Activated T-cell treated with anti-CD3 and anti-CD28 coated beads, Interleukin-2, amount 50 U/mL, for 48 hours (primary cell): ENCODE data around the gene ADGRD2.
"Not testable (repeated sequence)": the region's sequence is repeated elsewhere in the genome, so short reads cannot be mapped to it uniquely, and the experiment has no call there.

ENCODE experiments used
- DNase-seq, 2 experiments: peaks; one replicate each; pipeline ENCODE4 v3.0.0-alpha.2; 2020

ADGRD2 gene

GRCh38 chr9:124450241-124450924 is at the start of gene ADGRD2:
Gene ADGRD2, plus strand, starts transcription at chr9:124450451. Its CDS starts 1,216 bp downstream, at chr9:124451667.
- DNase-seq, result peak in 1 of 2 experiments; percentile 32

DNA sequence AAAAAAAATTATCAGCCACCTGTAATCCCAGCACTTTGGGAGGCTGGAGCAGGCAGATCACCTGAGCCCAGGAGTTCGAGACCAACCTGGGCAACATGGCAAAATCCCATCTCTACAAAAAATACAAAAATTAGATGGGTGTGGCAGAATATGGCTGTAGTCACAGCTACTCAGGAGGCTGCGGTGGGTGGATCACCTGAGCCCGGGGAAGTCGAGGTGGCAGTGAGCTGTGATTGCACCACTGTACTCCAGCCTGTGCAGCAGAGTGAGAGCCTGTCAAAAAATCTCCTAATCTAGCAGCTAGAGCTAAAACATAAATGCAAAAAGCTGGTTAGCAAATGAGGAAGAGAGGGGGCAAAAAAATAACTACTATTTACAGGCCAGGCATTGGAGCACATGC is 47.0 kb upstream of the ADGRD2 start:
- no peak for DNase-seq

DNA sequence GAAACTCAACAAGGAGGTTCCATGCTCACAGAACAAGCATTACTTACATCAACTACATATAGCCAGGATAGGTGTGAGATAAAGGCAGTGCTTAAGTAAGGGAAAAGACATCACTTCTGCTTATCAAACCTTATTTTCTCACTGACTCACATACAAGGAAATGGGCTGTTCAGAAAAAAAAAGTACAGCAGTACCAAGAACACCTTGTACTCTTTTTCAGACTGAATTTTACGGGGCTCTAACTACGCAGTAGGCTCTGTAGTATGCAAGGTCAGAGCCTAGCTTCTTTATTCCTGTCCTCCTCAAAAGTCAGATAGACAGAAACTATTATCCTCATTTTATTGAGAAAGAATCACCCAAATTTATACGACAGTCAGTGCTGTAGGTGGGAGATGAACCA is 40.8 kb upstream of the ADGRD2 start:
- DNase-seq, result no peak

DNA sequence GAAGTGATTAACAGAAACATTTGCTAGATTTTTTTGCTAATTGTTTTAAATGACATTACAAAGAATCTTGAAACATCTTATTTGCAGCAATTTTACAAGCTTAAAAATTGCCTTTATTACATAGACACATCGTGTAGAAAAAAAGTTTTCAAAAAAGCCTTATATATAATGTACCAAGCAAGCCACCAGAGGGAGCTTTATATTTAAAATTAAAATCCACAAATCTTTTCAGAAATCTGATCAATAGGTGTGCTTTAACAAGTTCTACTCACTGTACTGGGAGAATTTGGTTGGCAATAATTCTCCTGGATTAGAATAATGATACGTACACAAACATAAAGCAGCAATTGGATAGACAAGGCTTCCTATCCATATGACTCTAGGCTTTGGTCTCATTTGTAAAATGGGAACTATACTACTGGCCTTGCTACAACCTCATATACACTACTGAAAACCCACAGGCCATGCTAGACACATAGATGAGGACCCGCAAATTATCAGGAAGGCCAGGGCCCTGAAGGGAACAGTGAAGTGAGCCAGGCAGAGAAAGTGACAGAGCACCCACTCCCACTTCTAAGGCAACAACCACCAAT is 39.8 kb upstream of the ADGRD2 start:
- no peak for DNase-seq

DNA sequence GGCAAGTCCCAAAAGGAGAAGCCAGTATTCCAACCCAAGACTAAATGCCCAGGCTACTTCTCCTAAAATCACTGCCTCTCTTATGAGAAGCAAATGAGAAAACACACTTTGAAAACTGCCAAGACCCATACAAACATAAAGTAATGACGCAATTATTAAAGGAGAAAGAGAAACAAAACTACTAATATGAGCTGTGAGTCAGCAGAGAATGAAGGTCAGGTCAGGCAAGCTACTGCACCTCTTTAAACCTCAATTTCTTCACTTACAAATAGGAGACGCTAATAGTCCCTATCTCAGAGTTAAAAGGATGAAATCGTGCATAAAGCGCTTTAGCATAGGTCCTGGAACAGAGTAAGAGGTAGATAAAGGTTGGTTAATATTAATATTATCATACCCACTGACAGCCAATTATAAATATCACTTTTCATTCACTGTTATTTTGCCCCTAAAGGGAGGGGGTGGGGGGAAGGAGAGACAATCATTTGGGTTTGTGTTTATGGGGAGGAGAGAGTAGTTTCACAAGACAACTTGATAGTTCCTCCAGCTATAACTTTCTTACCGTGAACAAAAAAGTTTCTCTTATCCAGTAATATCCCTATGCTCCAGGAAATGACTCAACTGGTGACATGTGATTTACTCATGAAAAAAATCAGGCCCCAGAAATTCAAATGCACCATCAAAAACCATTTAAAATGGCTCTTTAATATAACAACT is 38.6 kb upstream of the ADGRD2 start:
- DNase-seq, result no peak

GRCh38 chr9:124412228-124412575 is 38.0 kb upstream of the ADGRD2 start:
- DNase-seq, result no peak

- DNase-seq, result no peak
Observed at GRCh38 chr9:124414612-124415011, 35.6 kb upstream of the ADGRD2 start.

GRCh38 chr9:124415102-124415851 is 35.0 kb upstream of the ADGRD2 start, which contains the start of gene PSMB7:
Gene PSMB7, minus strand, starts transcription at chr9:124415442. Its CDS starts 17 bp downstream, at chr9:124415425.
- peak; percentile 99 to 100 for DNase-seq

- DNase-seq, result no peak
Observed at GRCh38 chr9:124415852-124416484, 34.3 kb upstream of the ADGRD2 start.

GRCh38 chr9:124419832-124420489 is 30.3 kb upstream of the ADGRD2 start:
- no peak for DNase-seq

DNA sequence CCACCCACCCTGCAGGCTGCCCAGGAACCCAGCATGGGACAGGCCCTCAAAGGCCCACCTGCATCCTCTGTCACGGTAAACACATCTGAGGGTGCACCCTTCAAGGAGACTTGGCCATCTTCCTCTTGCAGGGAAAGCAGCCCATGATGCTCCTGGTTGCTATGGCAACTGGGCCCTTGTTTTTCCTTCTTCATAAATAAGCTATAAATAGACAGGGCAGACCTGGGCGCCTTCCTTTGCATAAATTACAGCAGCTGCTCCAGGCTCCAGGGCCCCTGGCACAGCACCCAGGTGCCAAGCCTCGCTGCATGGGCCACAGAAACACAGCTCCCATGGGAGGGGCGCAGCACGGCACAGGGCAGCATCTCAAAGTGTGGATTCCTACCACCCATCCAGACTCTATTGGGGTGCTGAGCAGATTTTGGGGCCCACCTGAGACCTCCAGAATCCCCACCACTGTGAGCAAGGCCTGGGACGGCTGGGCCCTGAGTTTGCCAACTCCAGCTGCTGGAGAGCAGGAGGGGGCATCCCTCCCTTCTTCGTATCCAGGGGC is 29.2 kb upstream of the ADGRD2 start:
- DNase-seq, result no peak

GRCh38 chr9:124423155-124423554 is 27.1 kb upstream of the ADGRD2 start:
- no peak for DNase-seq

DNA sequence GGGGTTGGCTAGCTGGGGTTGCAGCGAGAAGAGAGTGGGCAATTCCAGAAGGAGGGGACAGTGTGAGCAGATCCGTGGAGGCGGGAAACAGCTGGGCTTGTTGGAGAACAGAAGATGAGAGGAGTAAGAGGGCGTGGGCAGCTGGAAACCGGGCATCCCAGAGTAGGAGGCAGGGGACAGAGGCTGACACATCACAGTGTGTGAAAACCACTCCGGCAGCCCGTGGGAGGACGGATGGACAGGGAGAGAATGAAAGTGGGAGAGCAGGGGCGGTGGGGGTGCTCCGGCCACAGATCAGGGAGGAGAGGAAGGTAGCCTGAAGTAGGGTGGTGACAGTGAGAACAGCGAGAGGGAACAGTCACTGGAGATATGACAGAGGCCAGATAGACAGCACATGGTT is 26.7 kb upstream of the ADGRD2 start:
- no peak for DNase-seq

- not testable (repeated sequence) for DNase-seq
Observed at GRCh38 chr9:124425733-124426132, 24.5 kb upstream of the ADGRD2 start.

DNA sequence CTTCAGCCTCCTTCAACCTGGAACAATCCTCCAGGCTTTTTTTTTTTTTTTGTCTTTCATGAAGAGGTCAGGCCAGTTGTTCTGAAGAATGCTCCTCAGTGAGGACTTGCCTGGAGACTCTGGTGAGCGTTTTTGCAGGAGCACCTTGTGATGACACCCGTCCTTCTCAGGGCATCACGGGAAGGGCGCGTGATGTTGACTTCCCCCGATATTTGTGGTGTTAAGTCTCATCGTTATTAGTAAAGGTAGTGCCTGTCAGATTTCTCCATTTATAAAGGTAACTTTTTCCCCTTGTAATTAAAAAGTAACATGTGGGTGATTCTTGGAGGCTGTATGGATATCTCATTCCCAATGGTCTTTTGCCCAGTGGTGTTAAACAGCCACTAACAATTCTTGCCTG is 23.9 kb upstream of the ADGRD2 start:
- no peak for DNase-seq

DNA sequence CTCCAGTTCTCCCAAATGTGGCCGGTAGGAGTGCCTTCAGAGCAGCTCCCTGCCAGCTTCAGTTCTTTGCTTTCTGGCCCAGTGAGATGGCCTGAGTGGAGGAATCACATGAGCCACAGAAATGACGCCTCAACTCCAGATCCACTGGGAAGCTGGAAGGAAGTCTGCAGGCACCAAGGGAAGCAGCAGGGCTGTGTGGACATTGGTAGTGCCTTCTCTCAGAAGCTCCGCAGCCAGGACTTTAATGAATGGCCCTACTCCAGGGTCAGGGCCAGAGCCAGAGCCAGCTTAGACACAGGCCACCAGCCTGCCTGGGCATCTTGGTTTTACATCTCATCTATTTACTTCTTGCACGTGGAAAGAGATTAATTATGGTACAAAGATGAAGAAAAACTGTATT is 23.0 kb upstream of the ADGRD2 start:
- DNase-seq, result no peak

DNA sequence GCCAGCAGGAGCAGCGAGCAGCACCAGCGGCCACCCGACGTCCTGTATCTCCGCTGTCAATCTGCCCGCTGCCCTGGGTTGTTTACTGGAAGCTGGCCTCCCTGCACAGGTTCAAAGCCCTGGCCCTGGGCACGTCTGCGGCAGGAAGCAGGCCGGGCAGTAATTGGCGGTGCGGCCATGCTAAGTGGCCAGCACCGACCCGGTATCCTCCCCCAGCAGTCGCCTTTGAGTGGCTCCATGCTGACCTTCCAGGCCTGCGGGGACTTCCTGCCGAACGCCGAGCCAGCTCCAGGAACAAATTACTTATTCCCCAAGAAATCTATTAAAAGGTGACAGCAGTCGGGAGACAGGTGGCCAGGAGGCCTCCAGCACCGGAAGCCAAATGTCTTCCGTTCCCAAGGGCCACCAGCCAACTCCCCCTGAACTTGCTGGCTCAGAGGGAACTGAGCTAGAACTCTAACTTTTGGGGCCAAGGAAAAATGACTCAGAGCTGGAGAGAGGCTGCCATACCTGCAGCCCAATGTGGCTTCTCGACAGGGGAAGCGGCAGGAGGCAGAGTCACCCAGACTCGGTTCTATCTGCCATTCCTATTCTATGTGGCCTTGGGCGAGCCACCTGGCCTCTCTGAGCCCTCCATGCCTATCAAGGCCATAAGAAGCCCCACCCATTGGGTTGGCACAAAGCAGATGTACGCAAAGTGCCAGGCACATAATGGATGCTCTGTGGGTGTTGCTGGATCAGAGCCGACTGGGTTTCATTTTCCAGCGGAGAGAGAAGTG is 21.3 kb upstream of the ADGRD2 start:
- DNase-seq, result no peak

DNA sequence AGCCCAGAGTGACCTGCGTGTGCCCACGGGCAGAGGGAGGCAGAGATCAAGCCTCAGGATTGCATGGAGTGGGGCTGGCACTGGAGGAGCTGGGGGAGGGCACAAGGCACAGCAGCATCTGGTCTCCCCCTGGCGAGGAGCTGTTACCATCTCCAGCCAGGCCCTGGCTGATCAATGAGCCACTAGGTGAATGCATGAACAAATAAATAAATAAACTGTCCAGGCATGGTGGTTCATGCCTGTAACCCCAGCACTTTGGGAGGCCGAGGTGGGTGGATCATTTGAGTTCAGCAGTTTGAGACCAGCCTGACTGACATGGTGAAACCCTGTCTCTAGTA is 20.8 kb upstream of the ADGRD2 start:
- DNase-seq, result no peak

GRCh38 chr9:124436320-124436719 is 13.9 kb upstream of the ADGRD2 start:
- no peak for DNase-seq

- no peak for DNase-seq
Observed at GRCh38 chr9:124437086-124437485, 13.2 kb upstream of the ADGRD2 start.

- no peak for DNase-seq
Observed at GRCh38 chr9:124438091-124438490, 12.2 kb upstream of the ADGRD2 start.
